ENCODE data around the gene PTPRK. TPM values are rescaled to one million over a fixed set of nuclear protein-coding genes. Genes with fewer than 3 reads are reported as not detected.
"Not testable (repeated sequence)": the region's sequence is repeated elsewhere in the genome, so short reads cannot be mapped to it uniquely, and the experiment has no call there.

The PTPRK gene
- total and polyA plus RNA-seq, 5 experiments from 2014 or later, result 3.7 to 7.5 (median 6.3) TPM

GRCh38 chr6:127932708-127933107 lies 587.7 kb downstream of the PTPRK start:
- no peak for DNase-seq
- Mint-ChIP-seq H3K4me3 (peak overlapping the region in 6 of 10 donors; percentile 22 to 78 (median 43)), H3K27ac (peak overlapping the region; percentile 74 to 95 (median 92)), H3K27me3 (no peaks in the 10 kb centered on the region), H3K9me3 (peaks cover 0 to 29% (median 12%) of the 10 kb centered on the region in 9 donors), H3K36me3 (peaks cover 2 to 21% (median 6%) of the 10 kb centered on the region in 3 donors), H3K4me1 (peaks cover 18 to 49% (median 42%) of the 10 kb centered on the region in 4 donors)
- POLR2A ChIA-PET, result interaction anchor here (1.0 to 1.2 kb wide), 5 partner anchors 14 to 64 kb away, joined by 3 to 5 read pairs (median 3); no protein-coding TSS in a partner anchor
- no peak for ATAC-seq

- ATAC-seq, DNase-seq, H3K27me3 Mint-ChIP-seq, H3K27ac Mint-ChIP-seq: not testable (repeated sequence)
- H3K9me3 Mint-ChIP-seq, result peaks cover 0 to 37% (median 26%) of the 10 kb centered on the region in 9 donors
- H3K36me3 Mint-ChIP-seq, result peaks cover 2 to 31% (median 28%) of the 10 kb centered on the region in 3 donors
- peak overlapping the region in 1 of 10 donors; percentile 24 for H3K4me3 Mint-ChIP-seq
- H3K4me1 Mint-ChIP-seq, result peaks cover 31 to 51% (median 39%) of the 10 kb centered on the region in 4 donors
- POLR2A ChIA-PET, result interaction anchor here (1.0 to 1.5 kb wide), 5 partner anchors 8 to 28 kb away, joined by 3 to 5 read pairs (median 3); partner anchors contain the start of gene THEMIS
These were observed 594.0 kb downstream of the PTPRK start for GRCh38 chr6:127926441-127926840.

GRCh38 chr6:127924440-127924839 lies 596.0 kb downstream of the PTPRK start:
- peak overlapping the region in 8 of 10 donors; percentile 2 to 39 (median 16) for H3K4me3 Mint-ChIP-seq
- ATAC-seq, result no peak

GRCh38 chr6:127924031-127924430 lies 596.4 kb downstream of the PTPRK start:
- H3K9me3 Mint-ChIP-seq, result peaks cover 0 to 30% (median 20%) of the 10 kb centered on the region in 9 donors
- ATAC-seq, result no peak
- peak overlapping the region in 6 of 10 donors; percentile 3 to 26 (median 12) for H3K4me3 Mint-ChIP-seq
- no peak for DNase-seq
- H3K27ac Mint-ChIP-seq, result peak overlapping the region in 6 of 10 donors; percentile 4 to 92 (median 54)
- peaks cover 37 to 75% (median 61%) of the 10 kb centered on the region in 4 donors for H3K4me1 Mint-ChIP-seq
- peaks cover 0 to 28% (median 25%) of the 10 kb centered on the region in 3 donors for H3K36me3 Mint-ChIP-seq
- POLR2A ChIA-PET, result interaction anchor here (0.6 to 1.2 kb wide), 2 partner anchors 12 to 17 kb away, joined by 3 to 5 read pairs; no protein-coding TSS in a partner anchor
- H3K27me3 Mint-ChIP-seq, result no peaks in the 10 kb centered on the region

More at GRCh38 chr6:127924440-127924839, 596.0 kb downstream of the PTPRK start:
- H3K27me3 Mint-ChIP-seq, result no peaks in the 10 kb centered on the region
- H3K27ac Mint-ChIP-seq, result peak overlapping the region in 4 of 10 donors; percentile 9 to 88 (median 54)
- peaks cover 33 to 71% (median 57%) of the 10 kb centered on the region in 4 donors for H3K4me1 Mint-ChIP-seq
- POLR2A ChIA-PET, result interaction anchor here (0.6 to 1.2 kb wide), 2 partner anchors 12 to 17 kb away, joined by 3 to 5 read pairs; no protein-coding TSS in a partner anchor
- DNase-seq, result no peak
- H3K9me3 Mint-ChIP-seq, result peaks cover 0 to 34% (median 22%) of the 10 kb centered on the region in 9 donors
- peaks cover 0 to 28% (median 27%) of the 10 kb centered on the region in 3 donors for H3K36me3 Mint-ChIP-seq

- Mint-ChIP-seq H3K4me3 (peak overlapping the region; percentile 27 to 84 (median 77)), H3K36me3 (peaks cover 0 to 24% (median 18%) of the 10 kb centered on the region in 3 donors), H3K4me1 (peaks cover 40 to 75% (median 69%) of the 10 kb centered on the region in 4 donors), H3K9me3 (peaks cover 0 to 23% (median 15%) of the 10 kb centered on the region in 9 donors), H3K27me3 (no peaks in the 10 kb centered on the region), H3K27ac (peak overlapping the region; percentile 62 to 92 (median 84))
- POLR2A ChIA-PET, result interaction anchor here (1.1 to 1.7 kb wide), 2 partner anchors 11 to 56 kb away, joined by 3 to 5 read pairs; no protein-coding TSS in a partner anchor
- peak in 4 of 10 donors; percentile 17 to 51 (median 32) for DNase-seq
- ATAC-seq, result peak; percentile 41 to 54
These were observed 597.3 kb downstream of the PTPRK start for GRCh38 chr6:127923135-127923534.

- Mint-ChIP-seq H3K9me3 (peaks cover 0 to 15% (median 10%) of the 10 kb centered on the region in 9 donors), H3K27me3 (no peaks in the 10 kb centered on the region), H3K4me3 (peak overlapping the region; percentile 60 to 88 (median 77)), H3K36me3 (peaks cover 0 to 17% (median 10%) of the 10 kb centered on the region in 3 donors), H3K27ac (peak overlapping the region; percentile 77 to 92 (median 88)), H3K4me1 (peaks cover 41 to 81% (median 69%) of the 10 kb centered on the region in 4 donors)
- no peak for ATAC-seq
- DNase-seq, result no peak
- POLR2A ChIA-PET, result interaction anchor here (0.6 to 1.7 kb wide), 6 partner anchors 12 to 63 kb away, joined by 3 to 5 read pairs (median 3); no protein-coding TSS in a partner anchor
These were observed 598.4 kb downstream of the PTPRK start for GRCh38 chr6:127921982-127922381.

GRCh38 chr6:127920804-127921203 lies 599.6 kb downstream of the PTPRK start:
- peaks cover 43 to 90% (median 76%) of the 10 kb centered on the region in 4 donors for H3K4me1 Mint-ChIP-seq
- peak overlapping the region in 8 of 10 donors; percentile 11 to 98 (median 80) for H3K4me3 Mint-ChIP-seq
- no peak for DNase-seq
- POLR2A ChIA-PET, result interaction anchor here (0.9 to 1.1 kb wide), 3 partner anchors 13 to 47 kb away, joined by 3 to 4 read pairs (median 3); no protein-coding TSS in a partner anchor
- H3K9me3 Mint-ChIP-seq, result peaks cover 0 to 11% (median 10%) of the 10 kb centered on the region in 9 donors
- no peak for ATAC-seq
- H3K36me3 Mint-ChIP-seq, result peaks cover 0 to 15% (median 10%) of the 10 kb centered on the region in 3 donors
- H3K27ac Mint-ChIP-seq, result peak overlapping the region in 9 of 10 donors; percentile 48 to 98 (median 83)
- no peaks in the 10 kb centered on the region for H3K27me3 Mint-ChIP-seq
